Right lung (tissue), 5 donors: ENCODE measurements around the gene RAE1. TPM values are rescaled to one million over a fixed set of nuclear protein-coding genes. Genes with fewer than 3 reads are reported as not detected.
"Not testable (repeated sequence)": the region's sequence is repeated elsewhere in the genome, so short reads cannot be mapped to it uniquely, and the experiment has no call there.

Experiments
- DNase-seq, 2 donors: peaks; one replicate each; pipeline ENCODE4 v3.0.0-alpha.2; 2013
- polyA plus RNA-seq, 5 donors: library from polyadenylated mRNA; unstranded; fragments of 120-200 nt; gene quantifications; one replicate each; pipeline versions ENCODE4 v1.2.1 to v1.2.3, GENCODE V29; 2013; ENCODE audit warnings: inconsistent platforms in 1 of 5, low replicate concordance in 1 of 5; ENCODE audit not compliant: insufficient read length in 5 of 5, insufficient read depth in 1 of 5

The RAE1 gene
- polyA plus RNA-seq, 5 donors, result 43.0 to 55.2 (median 51.9) TPM

DNA sequence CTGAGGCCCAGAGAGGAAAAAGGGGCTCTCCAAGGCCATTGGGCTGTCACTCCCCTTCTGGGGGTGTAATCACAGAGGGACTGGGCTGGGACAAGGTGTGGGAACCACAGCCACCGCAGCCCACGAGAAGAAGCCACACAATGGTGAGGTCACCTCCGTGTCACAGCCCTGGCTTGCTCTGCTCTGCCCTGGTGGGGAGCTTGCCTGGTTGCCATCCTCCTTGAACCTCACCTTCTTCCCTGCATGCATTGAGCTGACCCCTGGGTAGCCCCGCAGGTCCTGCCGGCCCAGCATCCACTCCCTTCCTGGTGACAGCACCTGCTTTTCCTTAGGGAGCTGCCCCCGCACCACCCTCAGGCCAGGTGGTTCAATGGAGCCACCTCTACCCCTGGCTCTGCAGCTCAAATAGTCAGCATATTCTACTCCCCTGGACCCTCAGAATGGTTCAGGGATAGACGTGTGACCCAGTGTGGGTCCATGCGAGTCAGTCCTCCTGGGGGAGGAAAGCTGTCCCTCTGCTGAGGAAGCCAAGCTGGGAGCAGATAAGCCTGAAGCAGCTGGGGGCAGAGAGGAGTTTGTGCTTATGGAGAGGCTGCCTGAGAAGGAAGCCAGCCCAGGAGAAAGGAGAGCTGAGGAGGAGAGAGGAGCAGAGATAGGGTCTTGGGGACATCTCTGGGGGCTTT, 61.4 kb downstream of the RAE1 start:
- DNase-seq, result no peak

DNA sequence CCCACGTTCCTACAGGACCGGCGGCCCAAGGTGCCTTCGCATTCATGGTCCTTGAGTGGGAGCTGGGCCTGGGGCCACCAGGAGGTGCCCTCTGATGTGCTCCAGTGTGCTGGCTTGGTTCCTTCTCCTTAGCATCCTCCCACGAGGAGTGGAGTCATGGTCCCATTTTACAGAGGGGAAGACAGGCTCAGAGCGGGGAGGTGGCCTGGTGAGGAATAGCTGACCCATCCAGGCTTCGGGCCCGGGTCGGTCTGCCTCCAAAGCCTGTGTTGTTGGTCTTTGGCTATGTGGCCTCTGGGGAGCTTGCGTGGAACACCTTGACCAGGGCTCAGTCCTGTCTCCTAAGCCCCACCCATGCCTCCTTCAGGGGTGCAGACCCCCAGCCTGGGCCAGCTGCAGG, 62.9 kb downstream of the RAE1 start:
- DNase-seq, result no peak

- DNase-seq, result no peak
Observed at GRCh38 chr20:57414867-57415592, 64.0 kb downstream of the RAE1 start.

DNA sequence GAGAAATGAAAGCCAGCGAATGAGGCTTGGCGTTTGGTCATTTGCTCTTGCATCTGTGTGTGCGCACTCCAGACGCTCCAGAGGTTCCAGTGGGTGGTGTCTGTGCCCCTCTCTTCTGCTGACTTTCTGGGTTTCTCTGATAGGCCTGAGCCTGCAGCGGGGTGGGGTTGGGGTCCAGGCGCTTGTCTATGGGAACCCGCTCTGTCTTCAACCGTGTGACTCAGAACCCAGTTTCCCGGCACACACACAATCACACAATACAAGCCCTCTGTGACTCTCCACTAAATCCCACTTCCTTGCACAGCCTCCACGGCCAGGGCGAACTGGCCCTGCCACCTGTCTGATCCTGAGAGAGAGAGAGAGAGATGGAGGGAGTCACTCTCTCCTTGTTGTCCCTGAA, 64.7 kb downstream of the RAE1 start:
- DNase-seq, result no peak

GRCh38 chr20:57416296-57417022, 65.4 kb downstream of the RAE1 start:
- DNase-seq, result no peak

- no peak for DNase-seq
Observed at GRCh38 chr20:57417051-57417689, 66.1 kb downstream of the RAE1 start.

DNA sequence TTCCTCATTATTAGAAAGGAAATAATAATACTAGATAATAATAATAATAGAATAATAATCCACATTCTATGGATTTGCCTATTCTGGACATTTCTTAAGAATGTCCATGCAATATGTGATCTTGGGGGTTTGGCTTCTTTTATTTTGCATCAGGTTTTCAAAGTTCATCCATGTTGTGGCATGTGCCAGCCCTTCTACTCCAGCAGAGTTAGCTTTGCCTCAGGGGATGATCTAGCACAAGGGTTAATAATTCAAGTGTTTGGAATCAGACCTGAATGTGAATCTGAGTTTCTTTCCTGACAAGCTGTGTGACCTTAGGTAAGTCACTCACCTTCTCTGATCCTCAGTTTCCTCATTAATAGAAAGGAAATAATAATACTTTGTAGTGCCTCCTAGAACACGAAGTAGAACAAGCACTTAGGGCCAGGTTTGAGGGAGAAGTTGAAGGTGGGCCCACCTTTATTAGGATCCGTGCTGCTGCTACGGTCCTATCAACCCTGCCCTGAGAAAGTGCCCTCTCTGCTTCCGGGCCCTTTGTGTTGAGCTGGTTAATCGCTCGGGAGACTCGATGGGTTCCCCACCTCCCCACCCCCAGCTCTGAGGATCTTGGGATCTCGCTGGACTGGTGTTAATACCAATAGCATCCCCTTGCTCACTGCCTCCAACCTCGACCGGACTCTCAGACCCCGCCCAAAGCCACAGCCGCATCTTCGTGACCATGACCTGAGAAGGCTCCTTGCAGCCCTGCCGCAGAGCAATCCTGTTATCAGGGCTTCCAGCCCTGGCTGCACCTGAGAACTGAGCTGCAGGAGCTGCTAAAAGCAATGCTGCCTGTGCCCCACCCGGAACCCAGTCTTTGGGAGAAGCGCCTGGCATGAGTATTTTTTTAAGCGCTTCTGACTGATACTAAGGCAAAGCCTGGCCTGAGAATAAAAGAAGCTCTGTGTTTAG, 67.0 kb downstream of the RAE1 start:
- no peak for DNase-seq

DNA sequence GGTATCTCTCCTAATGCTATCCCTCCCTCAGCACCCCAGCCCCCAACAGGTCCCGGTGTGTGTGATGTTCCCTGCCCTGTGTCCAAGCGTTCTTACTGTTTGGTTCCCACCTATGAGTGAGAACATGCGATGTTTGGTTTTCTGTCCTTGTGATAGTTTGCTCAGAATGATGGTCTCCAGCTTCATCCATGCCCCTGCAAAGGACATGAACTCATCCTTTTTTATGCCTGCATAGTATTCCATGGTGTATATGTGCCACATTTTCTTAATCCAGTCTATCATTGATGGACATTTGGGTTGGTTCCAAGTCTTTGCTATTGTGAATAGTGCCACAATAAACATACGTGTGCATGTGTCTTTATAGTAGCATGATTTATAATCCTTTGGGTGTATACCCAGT, 68.4 kb downstream of the RAE1 start:
- DNase-seq, result not testable (repeated sequence)

- no peak for DNase-seq
Observed at GRCh38 chr20:57420571-57421252, 69.7 kb downstream of the RAE1 start.

- no peak for DNase-seq
Observed at GRCh38 chr20:57421253-57422220, 70.5 kb downstream of the RAE1 start.

- DNase-seq, result no peak
Observed at GRCh38 chr20:57422254-57422653, 71.2 kb downstream of the RAE1 start.

- no peak for DNase-seq
Observed at GRCh38 chr20:57425150-57426013, 74.3 kb downstream of the RAE1 start.

DNA sequence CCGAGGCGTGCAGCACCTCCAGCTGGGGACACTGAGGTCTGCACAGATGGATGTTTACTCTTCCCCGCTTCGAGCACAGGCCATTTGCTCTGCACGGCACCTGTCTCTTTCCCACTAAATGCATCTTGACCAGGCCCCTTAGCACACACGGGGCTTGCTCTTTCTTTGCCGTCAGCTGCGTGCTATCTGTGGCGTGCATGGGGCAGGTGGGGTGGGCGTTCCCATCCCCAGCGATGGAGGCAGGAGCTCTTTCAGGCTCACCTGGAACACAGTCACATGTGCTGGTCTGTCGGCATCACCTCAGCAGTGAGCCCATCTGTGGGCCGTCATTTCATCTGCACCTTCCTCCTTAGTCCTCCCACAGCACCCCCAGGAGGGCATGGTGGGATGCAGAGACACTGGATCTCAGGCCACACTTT, 75.2 kb downstream of the RAE1 start:
- no peak for DNase-seq

DNA sequence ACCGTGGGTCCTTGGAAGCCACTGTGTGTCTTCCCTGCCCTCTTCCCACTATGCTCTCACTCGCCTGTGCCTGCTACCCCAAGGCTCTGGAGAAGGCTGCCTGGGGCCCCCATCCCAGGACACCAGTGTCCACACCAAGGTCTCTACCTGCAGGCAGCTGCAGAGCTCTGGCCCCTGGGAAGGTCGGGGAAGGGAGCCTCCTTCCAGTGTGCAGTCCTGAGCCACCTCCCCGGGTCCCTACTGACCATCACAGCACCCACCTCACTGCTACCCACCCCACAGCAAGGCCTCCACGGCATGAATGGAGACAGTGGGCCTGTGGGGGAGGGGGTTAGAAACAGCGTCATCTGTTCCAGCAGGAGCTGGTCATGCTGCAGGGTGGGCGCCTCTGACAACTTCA, 75.8 kb downstream of the RAE1 start:
- no peak for DNase-seq

DNA sequence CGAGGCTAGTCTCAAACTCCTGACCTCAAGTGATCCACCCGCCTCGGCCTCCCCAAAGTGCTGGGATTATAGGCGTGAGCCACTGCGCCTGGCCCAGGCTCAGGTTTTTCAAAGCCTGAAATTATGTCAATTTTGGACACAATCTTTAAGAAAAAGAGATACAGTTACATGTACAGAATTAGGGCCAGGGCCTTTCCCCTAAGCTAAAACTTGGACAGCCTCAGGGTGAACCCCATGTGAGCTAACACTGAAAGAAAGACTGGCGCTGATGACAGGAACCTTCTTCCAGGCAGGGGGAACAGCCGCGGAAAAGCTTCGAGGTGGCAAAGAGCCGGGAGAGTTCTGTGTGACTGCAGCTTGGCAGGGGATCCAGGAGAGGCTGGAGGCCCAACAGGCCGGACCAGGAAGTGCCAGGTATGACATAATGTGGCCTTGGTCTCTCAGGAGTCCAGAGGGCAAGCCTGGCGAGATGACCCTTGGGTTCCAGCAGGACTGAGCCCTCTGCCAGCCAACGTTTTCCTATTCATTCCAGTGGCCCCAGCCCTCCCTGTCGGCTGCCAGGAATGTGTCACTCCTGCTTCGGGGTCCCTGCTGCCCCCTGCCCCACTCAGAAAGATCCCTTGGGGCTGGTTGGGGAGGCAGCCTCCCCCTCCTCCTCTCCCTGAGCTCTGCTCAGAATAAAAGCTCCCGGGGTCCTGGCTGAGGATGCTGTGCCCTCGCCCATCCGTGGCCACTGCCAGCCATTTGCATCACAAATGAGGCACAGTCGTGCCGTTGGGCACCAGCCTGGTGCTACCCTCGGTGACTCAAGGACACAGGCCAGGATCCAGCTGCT, 77.5 kb downstream of the RAE1 start:
- no peak for DNase-seq
